GM12801 (cell line): ENCODE measurements around the gene PIAS2.

Experiments used
- TF ChIP-seq, protein P1 (sequence below): IDR thresholded peaks from one replicate; pipeline ENCODE4 v1.5.1; 2011; ENCODE audit warnings: control low read depth; ENCODE audit not compliant: insufficient read length; ENCODE audit errors: extremely low read depth

Gene PIAS2

DNA sequence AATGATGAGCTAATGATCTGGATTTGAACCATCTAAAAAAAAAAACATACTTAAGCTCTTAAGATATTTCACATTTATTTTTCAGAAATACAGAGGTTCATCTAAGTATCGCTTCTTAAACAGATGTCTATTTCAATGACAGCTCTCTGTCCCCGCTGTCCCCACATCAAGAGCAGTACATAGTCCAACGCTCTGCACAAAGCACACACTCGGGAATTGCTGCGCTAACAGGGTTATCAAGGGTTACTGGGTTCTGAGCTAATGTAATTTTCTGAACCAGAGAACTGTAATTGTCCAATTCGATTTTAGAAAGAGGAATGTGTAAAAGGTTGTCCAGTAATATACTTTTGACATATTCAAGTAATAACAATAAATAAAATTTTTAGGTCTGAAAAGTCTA, 101.6 kb downstream of the PIAS2 start:
- TF ChIP-seq, protein P1, sequence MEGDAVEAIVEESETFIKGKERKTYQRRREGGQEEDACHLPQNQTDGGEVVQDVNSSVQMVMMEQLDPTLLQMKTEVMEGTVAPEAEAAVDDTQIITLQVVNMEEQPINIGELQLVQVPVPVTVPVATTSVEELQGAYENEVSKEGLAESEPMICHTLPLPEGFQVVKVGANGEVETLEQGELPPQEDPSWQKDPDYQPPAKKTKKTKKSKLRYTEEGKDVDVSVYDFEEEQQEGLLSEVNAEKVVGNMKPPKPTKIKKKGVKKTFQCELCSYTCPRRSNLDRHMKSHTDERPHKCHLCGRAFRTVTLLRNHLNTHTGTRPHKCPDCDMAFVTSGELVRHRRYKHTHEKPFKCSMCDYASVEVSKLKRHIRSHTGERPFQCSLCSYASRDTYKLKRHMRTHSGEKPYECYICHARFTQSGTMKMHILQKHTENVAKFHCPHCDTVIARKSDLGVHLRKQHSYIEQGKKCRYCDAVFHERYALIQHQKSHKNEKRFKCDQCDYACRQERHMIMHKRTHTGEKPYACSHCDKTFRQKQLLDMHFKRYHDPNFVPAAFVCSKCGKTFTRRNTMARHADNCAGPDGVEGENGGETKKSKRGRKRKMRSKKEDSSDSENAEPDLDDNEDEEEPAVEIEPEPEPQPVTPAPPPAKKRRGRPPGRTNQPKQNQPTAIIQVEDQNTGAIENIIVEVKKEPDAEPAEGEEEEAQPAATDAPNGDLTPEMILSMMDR, result no peak

DNA sequence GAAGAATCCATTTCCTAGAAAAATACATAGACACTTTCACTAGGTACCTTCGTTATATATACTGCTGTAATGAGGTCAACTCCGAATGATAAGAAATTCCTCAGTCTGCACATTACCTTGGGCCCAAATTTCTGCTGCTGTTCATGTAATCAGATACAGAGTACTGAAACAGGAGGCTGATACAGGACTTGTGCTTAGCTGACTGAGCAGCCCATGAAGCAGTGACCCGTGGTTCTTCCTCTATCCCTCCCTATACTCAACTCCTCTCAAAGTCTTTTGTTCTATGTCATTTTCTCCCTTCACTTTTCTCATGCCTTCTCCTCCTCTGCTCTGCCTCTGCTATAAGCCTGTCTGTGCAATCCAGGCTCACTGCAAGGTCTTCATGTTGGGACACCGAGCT, 102.9 kb downstream of the PIAS2 start:
- TF ChIP-seq, protein P1, result no peak

DNA sequence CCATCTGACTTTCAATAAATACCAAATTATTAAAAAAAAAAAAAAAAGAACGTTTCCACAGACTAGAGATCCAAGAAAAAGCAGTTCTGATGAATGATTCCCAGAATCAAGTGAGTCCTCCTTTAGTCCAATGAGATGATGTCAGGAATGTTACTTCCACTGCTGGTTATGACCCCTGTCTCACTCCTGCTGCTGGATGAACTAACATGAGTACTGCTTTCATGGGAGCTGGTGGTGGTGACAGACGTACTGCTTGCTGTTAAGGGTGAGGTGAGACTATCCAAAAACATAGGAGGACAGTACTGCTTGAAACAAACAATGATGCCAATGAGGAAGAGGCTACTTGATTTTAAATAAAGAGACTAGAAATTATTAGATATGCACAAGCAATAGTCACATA, 105.0 kb downstream of the PIAS2 start:
- TF ChIP-seq, protein P1, result no peak

DNA sequence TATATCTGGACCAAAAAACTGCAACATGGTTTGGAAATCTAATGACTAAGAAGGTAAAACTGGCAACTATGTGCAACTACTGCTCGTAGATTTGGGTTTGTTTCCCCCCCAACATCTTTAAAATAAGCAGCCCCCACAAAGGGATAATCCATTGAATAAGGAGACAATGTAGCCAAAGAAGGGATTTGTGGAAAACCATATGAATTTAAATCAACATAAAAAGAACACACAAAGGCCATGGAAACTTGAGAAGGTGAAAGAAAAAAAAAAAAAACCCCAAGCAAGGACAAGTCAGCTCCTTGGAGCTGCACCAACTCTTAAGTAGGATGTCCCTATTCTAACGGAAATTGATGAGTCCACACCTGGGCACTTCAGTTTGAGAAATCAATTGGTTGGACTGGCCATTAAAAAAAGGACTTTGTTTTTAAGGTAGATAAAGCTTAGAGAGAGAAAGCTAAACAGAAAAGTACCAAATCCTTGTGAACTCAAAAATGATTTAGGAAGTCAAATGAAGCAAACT, 106.8 kb downstream of the PIAS2 start:
- TF ChIP-seq, protein P1, result no peak

DNA sequence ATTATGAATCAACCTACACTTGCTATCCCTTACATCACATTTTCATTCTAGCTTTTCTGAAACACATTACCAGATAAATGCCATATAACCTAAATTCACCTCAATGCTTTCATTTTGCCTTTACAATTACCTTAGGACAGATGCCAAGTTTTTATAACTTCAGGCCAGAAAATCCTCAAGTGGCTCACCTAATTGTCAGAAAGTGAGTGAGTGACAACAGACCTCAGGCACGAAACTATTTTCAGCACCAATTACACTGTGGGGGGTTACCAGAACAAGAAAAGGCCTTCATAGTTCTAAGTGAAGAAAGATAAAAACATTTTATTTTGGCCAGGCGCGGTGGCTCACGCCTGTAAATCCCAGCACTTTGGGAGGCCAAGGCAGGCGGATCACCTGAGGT, 108.2 kb downstream of the PIAS2 start:
- TF ChIP-seq, protein P1, result no peak

DNA sequence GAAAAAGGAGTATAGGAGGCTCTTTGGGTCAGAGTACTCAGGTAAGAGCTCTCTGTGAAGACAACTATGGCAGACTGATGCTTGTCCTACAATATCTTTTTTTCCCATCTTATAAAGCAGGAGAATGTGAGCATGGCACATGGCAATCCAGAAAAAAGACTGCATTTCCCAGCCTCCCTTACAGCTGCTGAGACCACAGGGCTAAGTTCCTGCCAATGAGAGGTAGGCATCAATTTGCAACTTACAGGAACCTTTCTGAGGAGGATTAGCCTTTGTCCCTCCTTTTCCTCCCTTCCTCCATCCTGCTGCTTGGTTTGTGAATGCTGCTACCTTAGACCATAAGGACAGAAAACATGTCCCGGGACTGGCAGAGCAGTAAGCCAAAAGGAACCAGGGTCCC, 122.7 kb downstream of the PIAS2 start:
- TF ChIP-seq, protein P1, result no peak

DNA sequence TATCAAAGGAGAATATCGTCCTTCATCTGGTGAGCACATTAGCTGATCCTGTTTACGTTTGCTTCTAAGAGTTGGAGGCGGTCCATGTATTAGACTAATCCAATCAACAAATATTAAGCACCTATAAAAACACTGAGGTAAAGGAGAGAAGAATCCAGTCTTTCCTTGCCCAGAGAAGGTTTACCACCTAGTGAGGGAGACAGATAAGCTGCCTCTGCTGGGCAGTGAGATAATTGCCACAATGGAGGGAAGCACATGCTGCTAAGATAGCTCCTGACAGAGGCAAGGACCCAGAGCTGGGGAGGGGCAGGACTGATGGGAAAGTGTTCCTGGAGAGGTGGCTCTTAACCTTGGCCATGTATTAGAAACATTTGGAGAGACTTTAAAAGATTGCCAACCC, 123.7 kb downstream of the PIAS2 start:
- TF ChIP-seq, protein P1, result no peak

DNA sequence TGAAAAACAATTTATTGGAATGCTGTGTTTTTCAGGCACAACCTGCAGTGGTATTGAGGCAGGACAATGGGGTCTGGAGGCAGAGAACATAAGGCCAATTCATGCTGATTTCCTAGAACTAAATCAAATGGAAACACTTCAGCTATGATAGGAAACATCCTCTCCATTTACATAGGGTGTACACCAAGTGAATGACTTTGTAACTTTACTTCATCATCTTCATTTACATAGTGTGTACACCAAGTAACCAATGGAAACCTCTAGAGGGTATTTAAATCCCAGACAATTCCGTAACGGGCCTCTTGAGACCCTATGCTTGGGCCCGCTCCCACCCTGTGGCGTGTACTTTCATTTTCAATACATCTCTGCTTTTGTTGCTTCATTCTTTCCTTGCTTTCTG, 128.2 kb downstream of the PIAS2 start:
- TF ChIP-seq, protein P1, result no peak
